GM10266 (cell line): ENCODE measurements around the gene TRAF2.

Experiments used
- DNase-seq: peaks from one replicate; pipeline ENCODE4 v3.0.0; 2012; ENCODE audit errors: extremely low spot score
- TF ChIP-seq, protein P1 (sequence below): IDR thresholded peaks from 2 replicates; pipeline ENCODE4 v1.5.1; 2012; ENCODE audit warnings: mild to moderate bottlenecking, low read depth; ENCODE audit not compliant: control insufficient read depth, insufficient read depth; ENCODE audit errors: missing control alignments

Gene TRAF2

DNA sequence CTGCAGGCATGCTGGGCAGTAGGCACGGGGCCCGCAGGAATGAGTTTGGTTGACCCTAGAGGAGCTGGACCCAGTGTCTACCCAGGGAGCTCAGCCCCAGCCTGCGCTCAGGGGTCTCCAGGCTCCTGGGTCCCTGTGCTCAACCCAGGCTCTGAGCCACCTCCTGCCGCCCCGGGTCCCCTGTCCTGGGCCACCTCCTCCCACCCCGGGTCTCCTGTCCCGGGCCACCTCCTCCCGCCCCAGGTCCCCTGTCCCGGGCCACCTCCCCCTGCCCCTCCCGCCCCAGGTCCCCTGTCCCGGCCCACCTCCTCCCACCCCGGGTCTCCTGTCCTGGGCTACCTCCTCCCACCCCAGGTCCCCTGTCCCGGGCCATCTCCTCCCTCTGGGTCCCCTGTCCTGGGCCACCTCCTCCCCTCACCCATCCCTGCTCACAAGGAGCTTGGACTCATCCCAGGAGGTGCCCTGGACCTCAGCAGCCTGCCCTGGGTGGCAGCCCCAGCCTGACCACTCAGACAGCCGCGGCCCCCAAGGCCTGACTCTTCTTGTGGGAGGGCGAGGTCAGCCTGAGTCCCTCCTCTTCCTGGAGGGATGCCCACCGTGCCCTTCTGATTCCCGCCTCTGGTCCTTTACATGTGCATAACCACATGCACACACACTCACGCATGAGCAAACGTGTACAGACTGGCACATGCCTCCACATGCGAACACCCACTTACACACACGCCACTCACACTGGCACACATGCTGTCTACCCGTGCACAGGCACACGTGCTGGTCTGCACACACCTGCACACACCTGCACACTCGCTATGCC lies 68.2 kb downstream of the TRAF2 start:
- TF ChIP-seq, protein P1, sequence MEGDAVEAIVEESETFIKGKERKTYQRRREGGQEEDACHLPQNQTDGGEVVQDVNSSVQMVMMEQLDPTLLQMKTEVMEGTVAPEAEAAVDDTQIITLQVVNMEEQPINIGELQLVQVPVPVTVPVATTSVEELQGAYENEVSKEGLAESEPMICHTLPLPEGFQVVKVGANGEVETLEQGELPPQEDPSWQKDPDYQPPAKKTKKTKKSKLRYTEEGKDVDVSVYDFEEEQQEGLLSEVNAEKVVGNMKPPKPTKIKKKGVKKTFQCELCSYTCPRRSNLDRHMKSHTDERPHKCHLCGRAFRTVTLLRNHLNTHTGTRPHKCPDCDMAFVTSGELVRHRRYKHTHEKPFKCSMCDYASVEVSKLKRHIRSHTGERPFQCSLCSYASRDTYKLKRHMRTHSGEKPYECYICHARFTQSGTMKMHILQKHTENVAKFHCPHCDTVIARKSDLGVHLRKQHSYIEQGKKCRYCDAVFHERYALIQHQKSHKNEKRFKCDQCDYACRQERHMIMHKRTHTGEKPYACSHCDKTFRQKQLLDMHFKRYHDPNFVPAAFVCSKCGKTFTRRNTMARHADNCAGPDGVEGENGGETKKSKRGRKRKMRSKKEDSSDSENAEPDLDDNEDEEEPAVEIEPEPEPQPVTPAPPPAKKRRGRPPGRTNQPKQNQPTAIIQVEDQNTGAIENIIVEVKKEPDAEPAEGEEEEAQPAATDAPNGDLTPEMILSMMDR, result no peak
- DNase-seq, result no peak

GRCh38 chr9:136955202-136955942 lies 69.1 kb downstream of the TRAF2 start:
- no peak for DNase-seq

GRCh38 chr9:136955943-136956335 lies 69.6 kb downstream of the TRAF2 start:
- no peak for DNase-seq

More at GRCh38 chr9:136955202-136955942, 69.1 kb downstream of the TRAF2 start:
- TF ChIP-seq, protein P1, result no peak

DNA sequence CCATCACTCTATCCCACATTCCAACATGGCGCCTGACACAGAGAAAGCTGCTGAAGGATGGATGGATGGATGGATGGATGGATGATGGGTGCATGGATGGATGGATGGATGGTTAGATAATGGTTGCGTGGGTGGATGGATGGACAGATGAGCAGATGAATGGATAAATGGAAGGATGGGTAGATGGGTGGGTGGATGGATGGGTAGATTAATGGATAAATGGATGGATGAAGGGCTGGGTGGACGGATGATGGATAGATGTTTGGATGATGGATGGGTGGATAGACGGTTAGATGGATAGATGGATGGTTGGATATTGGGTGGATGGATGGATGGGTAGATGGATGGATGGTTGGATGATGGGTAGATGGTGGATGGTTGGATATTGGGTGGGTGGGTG lies 70.3 kb downstream of the TRAF2 start:
- TF ChIP-seq, protein P1, result no peak
- DNase-seq, result no peak

More at GRCh38 chr9:136955943-136956335, 69.6 kb downstream of the TRAF2 start:
- TF ChIP-seq, protein P1, result no peak

DNA sequence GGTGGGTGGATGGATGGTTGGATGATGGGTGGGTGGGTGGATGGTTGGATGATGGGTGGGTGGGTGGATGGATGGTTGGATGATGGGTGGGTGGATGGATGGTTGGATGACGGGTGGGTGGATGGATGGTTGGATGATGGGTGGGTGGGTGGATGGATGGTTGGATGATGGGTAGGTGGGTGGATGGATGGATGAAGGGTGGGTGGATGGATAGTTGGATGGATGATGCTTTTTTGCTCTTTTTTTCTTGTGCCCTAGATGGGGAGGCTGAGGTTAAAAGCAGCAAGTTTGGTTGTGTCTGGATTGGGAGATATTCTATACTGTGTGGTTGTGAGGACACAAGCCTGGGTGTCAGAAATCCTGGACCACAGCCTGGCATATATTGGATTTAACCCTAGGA lies 71.1 kb downstream of the TRAF2 start:
- TF ChIP-seq, protein P1, result no peak
- no peak for DNase-seq

- TF ChIP-seq, protein P1, result no peak
- no peak for DNase-seq
Measured at GRCh38 chr9:136957901-136958300, 71.6 kb downstream of the TRAF2 start.

GRCh38 chr9:136958473-136958872 lies 72.2 kb downstream of the TRAF2 start:
- TF ChIP-seq, protein P1, result no peak
- DNase-seq, result no peak
